GM23248 (cell line): ENCODE measurements around the gene ARHGDIB. TPM values are rescaled to one million over a fixed set of nuclear protein-coding genes. Genes with fewer than 3 reads are reported as not detected.

ENCODE experiments used
- DNase-seq: peaks from one replicate; pipeline ENCODE4 v3.0.0-alpha.2; 2015
- H2AFZ ChIP-seq: fragments of 200-600 bp; sonication (generic); 2 replicates; pipeline ENCODE4 v1.6.1; 2016; ENCODE audit warnings: antibody characterized with exemption
- H3F3A ChIP-seq: fragments of 200-600 bp; sonication (generic); 2 replicates; pipeline ENCODE4 v1.6.1; 2016; ENCODE audit warnings: mild to moderate bottlenecking, antibody characterized with exemption, mixed run types; ENCODE audit not compliant: insufficient read depth
- H3K27ac ChIP-seq: fragments of 200-600 bp; sonication (generic); 2 replicates; pipeline ENCODE4 v1.5.1; 2016; ENCODE audit warnings: mild to moderate bottlenecking
- H3K27me3 ChIP-seq: fragments of 200-600 bp; sonication (generic); replicated peaks from 2 replicates; pipeline ENCODE4 v1.6.1; 2016; ENCODE audit warnings: mild to moderate bottlenecking; ENCODE audit not compliant: insufficient read depth
- H3K36me3 ChIP-seq: fragments of 200-600 bp; sonication (generic); 2 replicates; pipeline ENCODE4 v1.6.1; 2016; ENCODE audit warnings: low read depth, mild to moderate bottlenecking
- H3K4me1 ChIP-seq: fragments of 200-600 bp; sonication (generic); 2 replicates; pipeline ENCODE4 v1.6.1; 2016; ENCODE audit warnings: mild to moderate bottlenecking; ENCODE audit not compliant: insufficient read depth
- H3K4me2 ChIP-seq: fragments of 200-600 bp; sonication (generic); one replicate; pipeline ENCODE4 v1.6.1; 2016; ENCODE audit warnings: mild to moderate bottlenecking; ENCODE audit not compliant: unreplicated experiment
- H3K4me3 ChIP-seq: fragments of 200-600 bp; sonication (generic); 2 replicates; pipeline ENCODE4 v1.5.1; 2016; ENCODE audit warnings: mild to moderate bottlenecking
- H3K79me2 ChIP-seq: fragments of 200-600 bp; sonication (generic); 2 replicates; pipeline ENCODE4 v1.6.1; 2016; ENCODE audit warnings: mild to moderate bottlenecking; ENCODE audit not compliant: insufficient read depth
- H3K9ac ChIP-seq: fragments of 200-600 bp; sonication (generic); 2 replicates; pipeline ENCODE4 v1.6.1; 2016; ENCODE audit warnings: mild to moderate bottlenecking
- H3K9me2 ChIP-seq: fragments of 200-600 bp; sonication (generic); 2 replicates; pipeline ENCODE4 v1.6.1; 2016; ENCODE audit warnings: mixed run types, mild to moderate bottlenecking, moderate library complexity; ENCODE audit not compliant: insufficient read depth
- H3K9me3 ChIP-seq: fragments of 200-600 bp; sonication (generic); one replicate; pipeline ENCODE4 v1.6.1; 2017; ENCODE audit warnings: low read depth
- H4K20me1 ChIP-seq: fragments of 200-600 bp; sonication (generic); 2 replicates; pipeline ENCODE4 v1.6.0; 2016; ENCODE audit not compliant: insufficient read depth
- EZH2 ChIP-seq: fragments of 200-600 bp; sonication (generic); IDR thresholded peaks from 2 replicates; pipeline ENCODE4 v1.6.1; 2018; ENCODE audit warnings: antibody characterized with exemption, mild to moderate bottlenecking; ENCODE audit not compliant: insufficient read depth, poor library complexity, severe bottlenecking
- EZH2phosphoT487 ChIP-seq: fragments of 200-600 bp; sonication (generic); IDR thresholded peaks from 2 replicates; pipeline ENCODE4 v1.6.1; 2018; ENCODE audit warnings: antibody characterized with exemption, moderate library complexity, mild to moderate bottlenecking, low read depth; ENCODE audit not compliant: insufficient read depth
- WGBS, 2 experiments: methylation state at CpG; one replicate each; pipeline ENCODE4 v1.1.6; 2015 to 2017; ENCODE audit warnings: low lambda C conversion rate in 2 of 2, low coverage in 1 of 2; ENCODE audit errors: missing lambda C conversion rate in 2 of 2; 5-methylcytosine and 5-hydroxymethylcytosine counted together
- in situ Hi-C: fragments of 300-500 bp; cut with MboI; formaldehyde crosslinking; loops from 2 replicates; pipeline ENCODE4 v1.15.0; 2020
- polyA plus RNA-seq: library from polyadenylated mRNA; unstranded; fragments of >200 nt; fragmentation: Nextera tagmentation; extraction: Ambion mirVana; gene quantifications from 2 replicates; pipeline ENCODE4 v1.2.1, GENCODE V29; 2016
- total RNA-seq: library from RNA; depleted of rRNA; stranded (reverse); fragments of >200 nt; shearing (Covaris generic); gene quantifications from 2 replicates; pipeline ENCODE4 v1.2.3, GENCODE V29; 2014

The ARHGDIB gene
- total and polyA plus RNA-seq, 2 experiments from 2014 or later: 8.5 to 10.4 TPM

DNA sequence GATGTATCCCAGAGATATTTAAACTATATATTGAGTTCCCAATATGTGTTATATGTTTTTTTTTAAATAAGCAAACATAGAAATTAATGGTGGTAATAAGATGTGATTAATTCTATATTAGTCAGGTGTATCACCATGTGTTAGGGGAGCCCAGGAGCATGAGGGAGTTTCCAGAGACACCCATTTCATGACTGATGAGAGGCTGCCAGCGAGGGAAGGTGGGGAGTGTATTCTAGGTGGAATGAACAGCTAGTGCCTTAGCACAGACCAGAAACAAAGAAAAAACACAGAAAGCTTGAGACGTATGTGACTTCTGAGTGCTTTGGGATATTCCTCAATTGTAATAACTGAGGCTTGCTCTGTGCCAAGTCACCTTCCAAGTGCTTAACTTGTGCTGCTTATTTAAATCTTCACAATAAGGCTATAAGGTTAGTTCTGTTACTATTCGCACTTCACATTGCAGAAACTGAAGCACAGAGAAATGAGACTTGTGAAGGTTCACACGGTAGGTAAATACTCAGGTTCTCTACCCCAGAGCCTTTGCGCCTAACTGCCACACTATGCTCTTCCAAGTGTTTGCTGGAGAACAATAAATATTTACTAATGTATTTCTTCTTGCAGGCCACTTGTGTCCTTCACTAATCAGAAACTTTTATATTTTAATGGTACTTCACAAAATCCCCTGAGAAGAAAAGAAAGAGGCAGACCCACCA lies 57.9 kb downstream of the ARHGDIB start:
- Histone ChIP-seq H3K9me2 (no peaks in the 10 kb centered on the region), H3K9me3 (no peaks in the 10 kb centered on the region), H3K79me2 (no peaks in the 10 kb centered on the region), H3K4me1 (no peaks in the 10 kb centered on the region), H3K27ac (no peak overlapping the region), H3K4me3 (no peak overlapping the region), H3K27me3 (no peaks in the 10 kb centered on the region), H3K9ac (no peak overlapping the region), H3F3A (no peaks in the 10 kb centered on the region), H2AFZ (no peak overlapping the region), H3K36me3 (no peaks in the 10 kb centered on the region), H4K20me1 (no peaks in the 10 kb centered on the region), H3K4me2 (no peak overlapping the region)
- in situ Hi-C loops: no loop called here
- TF ChIP-seq EZH2phosphoT487 (no peak), EZH2 (no peak)
- WGBS, 2 experiments: 81 to 83% methylated on average over 5 of the region's 5 CpGs
- DNase-seq: no peak

DNA sequence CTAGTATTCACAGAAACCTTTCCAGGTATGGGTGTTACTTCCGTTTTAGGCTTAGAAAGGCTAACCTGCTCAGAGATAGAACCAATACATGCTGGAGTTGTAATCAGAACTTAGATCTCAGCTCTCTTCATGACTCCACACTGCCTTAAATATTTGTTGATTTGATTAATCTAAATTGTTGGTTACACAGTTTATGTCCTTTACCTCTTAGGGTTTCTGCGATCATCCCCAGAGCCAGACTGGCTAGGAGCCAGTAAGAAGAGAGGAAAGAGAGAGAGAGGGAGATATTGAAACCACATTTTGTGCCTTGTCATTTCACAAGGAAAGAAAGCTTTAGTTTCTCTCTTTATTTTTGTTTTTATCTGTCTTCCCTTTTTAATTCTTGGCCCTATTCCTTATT lies 58.9 kb downstream of the ARHGDIB start:
- Histone ChIP-seq H3K4me1 (no peaks in the 10 kb centered on the region), H3K27me3 (no peaks in the 10 kb centered on the region), H3K27ac (no peak overlapping the region), H3K4me3 (no peak overlapping the region), H3F3A (no peaks in the 10 kb centered on the region), H4K20me1 (no peaks in the 10 kb centered on the region), H3K4me2 (no peak overlapping the region), H3K79me2 (no peaks in the 10 kb centered on the region), H3K9ac (no peak overlapping the region), H3K9me3 (no peaks in the 10 kb centered on the region), H3K9me2 (no peaks in the 10 kb centered on the region), H2AFZ (no peak overlapping the region), H3K36me3 (no peaks in the 10 kb centered on the region)
- DNase-seq: peak; percentile 18
- in situ Hi-C loops: no loop called here
- WGBS, 2 experiments: 31 to 34% methylated on average over 2 of the region's 2 CpGs
- TF ChIP-seq EZH2phosphoT487 (no peak), EZH2 (no peak)

DNA sequence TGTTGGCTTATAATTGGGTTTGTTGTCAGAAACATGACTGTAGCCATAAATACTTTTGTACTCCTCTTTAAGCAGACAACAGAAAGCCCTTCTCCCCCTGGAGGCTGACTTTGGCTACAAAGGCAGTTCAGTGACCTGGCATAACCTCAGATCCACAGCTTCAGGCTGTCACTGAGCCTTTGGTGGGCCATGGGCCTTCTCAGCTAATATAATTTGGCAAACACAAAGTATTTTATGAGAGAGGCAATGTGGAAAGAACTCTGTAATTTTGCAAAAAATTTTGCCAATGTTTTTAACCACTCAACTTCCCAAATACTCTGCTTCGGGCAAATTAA lies 60.2 kb downstream of the ARHGDIB start:
- no peak for TF ChIP-seq EZH2phosphoT487
- no peak for TF ChIP-seq EZH2
- H3K27ac ChIP-seq: no peak overlapping the region
- no peaks in the 10 kb centered on the region for H3K79me2 ChIP-seq
- 41 to 42% methylated on average over 1 of the region's 1 CpG for WGBS, 2 experiments
- H3K9me2 ChIP-seq: no peaks in the 10 kb centered on the region
- in situ Hi-C loops: no loop called here
- H3F3A ChIP-seq: peaks cover 10% of the 10 kb centered on the region; the same call in 1 of the 2 replicates
- H3K27me3 ChIP-seq: no peaks in the 10 kb centered on the region
- no peaks in the 10 kb centered on the region for H3K9me3 ChIP-seq
- H3K9ac ChIP-seq: no peak overlapping the region
- DNase-seq: no peak
- H3K4me3 ChIP-seq: no peak overlapping the region
- H4K20me1 ChIP-seq: no peaks in the 10 kb centered on the region
- H3K36me3 ChIP-seq: no peaks in the 10 kb centered on the region
- H2AFZ ChIP-seq: no peak overlapping the region
- peaks cover 11% of the 10 kb centered on the region for H3K4me1 ChIP-seq
- no peak overlapping the region for H3K4me2 ChIP-seq

DNA sequence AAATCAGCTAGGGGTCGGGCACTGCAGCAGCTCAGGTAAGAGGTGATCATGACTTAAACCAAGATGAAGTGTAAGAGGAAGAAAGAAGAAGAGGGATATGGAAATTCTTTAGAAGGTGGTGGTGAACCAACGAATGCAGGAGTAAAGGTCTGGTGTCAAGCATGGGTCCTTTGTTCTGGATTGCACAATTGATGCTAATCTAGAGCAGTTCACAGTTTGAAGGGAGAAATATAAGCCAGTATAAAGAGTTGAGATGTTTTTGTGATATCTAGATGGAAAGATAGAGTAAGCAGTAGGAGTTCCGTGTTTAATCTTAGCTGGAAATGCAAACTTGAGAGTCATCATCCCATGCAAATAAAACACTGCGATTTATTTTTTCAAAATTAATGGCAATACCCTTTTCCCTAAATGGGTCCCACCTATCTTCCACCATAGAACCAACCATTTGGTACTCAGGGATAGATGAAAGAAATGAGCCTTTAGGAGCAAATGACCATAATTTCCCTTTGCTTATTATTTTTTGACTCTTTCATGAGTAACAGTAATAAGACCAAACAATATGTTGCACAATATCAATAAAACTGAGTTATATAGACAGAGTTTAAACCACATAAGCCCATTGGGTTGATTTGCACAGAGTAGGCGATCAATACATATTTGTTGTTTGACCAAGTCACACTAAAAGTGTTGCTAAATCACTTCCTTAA lies 60.7 kb downstream of the ARHGDIB start:
- TF ChIP-seq EZH2 (no peak), EZH2phosphoT487 (no peak)
- peaks cover 12% of the 10 kb centered on the region for H3K4me1 ChIP-seq
- no peaks in the 10 kb centered on the region for H3K36me3 ChIP-seq
- H3K27me3 ChIP-seq: no peaks in the 10 kb centered on the region
- H3F3A ChIP-seq: peaks cover 10% of the 10 kb centered on the region; the same call in 1 of the 2 replicates
- no peak overlapping the region for H3K9ac ChIP-seq
- in situ Hi-C loops: no loop called here
- no peak overlapping the region for H3K27ac ChIP-seq
- no peaks in the 10 kb centered on the region for H3K9me3 ChIP-seq
- DNase-seq: no peak
- no peaks in the 10 kb centered on the region for H3K79me2 ChIP-seq
- H2AFZ ChIP-seq: no peak overlapping the region
- H3K9me2 ChIP-seq: no peaks in the 10 kb centered on the region
- no peak overlapping the region for H3K4me3 ChIP-seq
- H4K20me1 ChIP-seq: no peaks in the 10 kb centered on the region
- WGBS, 2 experiments: 69 to 71% methylated on average over 5 of the region's 5 CpGs
- no peak overlapping the region for H3K4me2 ChIP-seq
